Loucy (cell line): Measurements from ENCODE around the gene ZNF263.

Source experiments
- EZH2phosphoT487 ChIP-seq: fragments of 200-600 bp; IDR thresholded peaks from 2 replicates; pipeline ENCODE4 v1.6.1; 2018; ENCODE audit warnings: antibody characterized with exemption, mild to moderate bottlenecking, moderate library complexity, borderline replicate concordance
- TF ChIP-seq, protein P1 (sequence below): fragments of 200-600 bp; sonication (generic); conservative IDR thresholded peaks from 2 replicates; pipeline ENCODE4 v1.5.1; 2014; ENCODE audit warnings: mild to moderate bottlenecking, antibody characterized with exemption, low read length

- TF ChIP-seq, protein P1, sequence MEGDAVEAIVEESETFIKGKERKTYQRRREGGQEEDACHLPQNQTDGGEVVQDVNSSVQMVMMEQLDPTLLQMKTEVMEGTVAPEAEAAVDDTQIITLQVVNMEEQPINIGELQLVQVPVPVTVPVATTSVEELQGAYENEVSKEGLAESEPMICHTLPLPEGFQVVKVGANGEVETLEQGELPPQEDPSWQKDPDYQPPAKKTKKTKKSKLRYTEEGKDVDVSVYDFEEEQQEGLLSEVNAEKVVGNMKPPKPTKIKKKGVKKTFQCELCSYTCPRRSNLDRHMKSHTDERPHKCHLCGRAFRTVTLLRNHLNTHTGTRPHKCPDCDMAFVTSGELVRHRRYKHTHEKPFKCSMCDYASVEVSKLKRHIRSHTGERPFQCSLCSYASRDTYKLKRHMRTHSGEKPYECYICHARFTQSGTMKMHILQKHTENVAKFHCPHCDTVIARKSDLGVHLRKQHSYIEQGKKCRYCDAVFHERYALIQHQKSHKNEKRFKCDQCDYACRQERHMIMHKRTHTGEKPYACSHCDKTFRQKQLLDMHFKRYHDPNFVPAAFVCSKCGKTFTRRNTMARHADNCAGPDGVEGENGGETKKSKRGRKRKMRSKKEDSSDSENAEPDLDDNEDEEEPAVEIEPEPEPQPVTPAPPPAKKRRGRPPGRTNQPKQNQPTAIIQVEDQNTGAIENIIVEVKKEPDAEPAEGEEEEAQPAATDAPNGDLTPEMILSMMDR = peak; percentile 64
- no peak for TF ChIP-seq EZH2phosphoT487
These were observed 16.3 kb upstream of the ZNF263 start for GRCh38 chr16:3266873-3267537.
